HG02870 (cell line): ENCODE measurements around the gene TECPR2.

Source experiments
- ATAC-seq: cut with Tn5 transposase; IDR thresholded peaks from one replicate; pipeline ENCODE4 v1.9.1; 2021; ENCODE audit warnings: mild to moderate bottlenecking, moderate library complexity; ENCODE audit not compliant: unreplicated experiment

The TECPR2 gene

DNA sequence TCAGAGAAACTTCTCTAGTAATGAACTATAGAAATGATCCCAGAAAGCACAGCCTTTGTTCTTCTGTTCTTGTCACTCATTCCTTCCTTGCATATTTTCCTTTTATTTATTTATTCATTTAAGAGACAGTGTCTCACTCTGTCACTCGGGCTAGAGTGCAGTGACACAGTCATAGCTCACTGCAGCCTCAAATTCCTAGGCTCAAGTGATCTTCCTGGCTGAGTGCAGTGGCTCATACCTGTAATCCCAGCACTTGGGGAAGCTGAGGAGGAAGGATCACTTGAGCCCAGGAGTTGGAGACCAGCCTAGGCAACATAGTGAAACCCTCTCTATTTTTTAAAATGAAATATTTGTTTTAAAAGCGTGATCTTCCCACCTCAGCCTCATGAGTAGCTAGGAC lies 11.5 kb downstream of the TECPR2 start:
- ATAC-seq: no peak

DNA sequence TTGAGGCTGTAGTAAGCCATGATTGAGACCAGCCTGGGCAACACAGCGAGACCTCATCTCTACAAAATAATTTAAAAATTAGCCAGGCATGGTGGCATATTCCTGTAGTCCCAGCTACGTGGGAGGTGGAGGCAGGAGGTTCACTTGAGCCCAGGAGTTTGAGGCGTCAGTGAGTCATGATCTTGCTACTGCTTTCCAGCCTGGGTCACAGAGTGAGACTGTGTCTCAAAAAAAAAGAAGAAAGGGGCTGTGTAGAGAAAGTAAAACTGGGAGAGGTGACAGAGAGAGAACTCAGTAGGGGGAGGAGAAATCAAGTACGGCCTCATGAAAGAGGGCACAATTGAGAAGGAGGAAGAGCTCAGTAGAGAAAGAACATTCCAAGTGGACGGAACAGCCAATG lies 12.4 kb downstream of the TECPR2 start:
- ATAC-seq: no peak

DNA sequence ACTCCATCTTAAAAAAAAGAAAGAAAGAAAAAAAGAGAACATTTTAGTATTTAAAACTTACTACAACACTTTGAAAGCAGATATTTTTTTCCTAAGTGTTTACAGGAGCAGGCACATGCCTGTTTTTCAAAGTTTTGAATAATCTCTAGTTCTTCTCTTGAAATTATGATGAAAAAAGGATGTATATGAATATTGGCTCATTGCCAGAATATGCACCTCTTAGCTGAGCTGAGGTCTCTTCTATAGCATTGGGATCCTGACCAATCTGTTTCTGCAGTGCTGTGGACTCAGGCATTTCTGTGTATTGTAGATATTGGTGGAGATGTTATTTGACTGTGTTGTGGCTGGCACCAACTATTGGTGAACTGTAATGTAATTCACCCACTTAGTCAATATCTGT lies 15.0 kb downstream of the TECPR2 start:
- no peak for ATAC-seq

DNA sequence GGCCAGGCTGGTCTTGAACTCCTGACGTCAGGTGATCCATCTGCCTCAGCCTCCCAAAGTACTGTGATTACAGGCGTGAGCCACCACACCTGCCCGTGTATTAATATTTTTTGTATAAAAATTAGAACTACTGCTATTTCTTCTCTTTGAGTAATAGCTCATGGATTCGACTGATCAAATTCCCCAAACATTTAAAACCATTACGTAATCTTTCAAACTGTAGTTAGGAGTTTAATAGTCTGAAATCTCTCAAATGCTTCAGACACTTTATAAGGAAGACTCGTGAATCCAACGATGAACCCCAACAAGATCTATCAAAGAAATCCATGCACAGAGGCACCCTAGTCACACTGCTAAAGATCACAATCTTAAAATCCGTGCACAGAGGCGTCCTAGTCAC lies 16.1 kb downstream of the TECPR2 start:
- ATAC-seq: no peak

DNA sequence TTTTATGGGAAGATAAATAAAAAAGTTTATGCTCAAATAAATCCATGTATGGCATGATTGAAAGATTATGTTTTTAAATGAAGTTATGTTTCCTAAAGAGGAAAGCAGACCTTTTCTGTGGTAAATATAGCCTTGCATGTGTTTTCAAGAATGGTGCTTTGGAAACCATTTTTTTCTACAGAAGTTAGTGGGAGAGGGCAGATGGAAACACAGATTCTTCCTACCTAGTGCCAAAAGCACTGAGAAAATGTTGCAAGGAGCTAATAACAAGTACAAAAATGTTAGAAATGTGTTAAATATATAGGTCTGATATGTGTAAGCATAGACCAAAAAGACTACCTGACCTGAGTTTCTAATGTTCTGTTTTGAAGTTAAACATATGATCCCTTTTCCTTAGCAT lies 24.3 kb downstream of the TECPR2 start:
- ATAC-seq: no peak

DNA sequence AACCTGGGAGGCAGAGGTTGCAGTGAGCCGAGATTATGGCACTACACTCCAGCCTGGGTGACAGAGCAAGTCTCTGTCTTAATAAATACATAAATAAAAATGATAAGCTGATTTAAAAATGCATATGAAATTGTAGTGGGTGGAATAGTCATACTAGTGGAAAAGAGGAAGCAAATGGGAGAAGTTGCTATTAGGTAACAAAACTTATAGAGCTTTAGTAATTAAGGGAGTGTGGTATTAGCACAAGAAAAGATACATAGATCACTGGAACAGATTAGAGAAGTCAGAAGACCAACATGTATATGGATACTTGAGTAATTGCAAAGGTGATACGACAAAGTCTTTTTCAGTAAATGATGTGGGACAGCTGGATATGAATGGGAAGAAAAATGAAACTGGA lies 26.5 kb downstream of the TECPR2 start:
- no peak for ATAC-seq

DNA sequence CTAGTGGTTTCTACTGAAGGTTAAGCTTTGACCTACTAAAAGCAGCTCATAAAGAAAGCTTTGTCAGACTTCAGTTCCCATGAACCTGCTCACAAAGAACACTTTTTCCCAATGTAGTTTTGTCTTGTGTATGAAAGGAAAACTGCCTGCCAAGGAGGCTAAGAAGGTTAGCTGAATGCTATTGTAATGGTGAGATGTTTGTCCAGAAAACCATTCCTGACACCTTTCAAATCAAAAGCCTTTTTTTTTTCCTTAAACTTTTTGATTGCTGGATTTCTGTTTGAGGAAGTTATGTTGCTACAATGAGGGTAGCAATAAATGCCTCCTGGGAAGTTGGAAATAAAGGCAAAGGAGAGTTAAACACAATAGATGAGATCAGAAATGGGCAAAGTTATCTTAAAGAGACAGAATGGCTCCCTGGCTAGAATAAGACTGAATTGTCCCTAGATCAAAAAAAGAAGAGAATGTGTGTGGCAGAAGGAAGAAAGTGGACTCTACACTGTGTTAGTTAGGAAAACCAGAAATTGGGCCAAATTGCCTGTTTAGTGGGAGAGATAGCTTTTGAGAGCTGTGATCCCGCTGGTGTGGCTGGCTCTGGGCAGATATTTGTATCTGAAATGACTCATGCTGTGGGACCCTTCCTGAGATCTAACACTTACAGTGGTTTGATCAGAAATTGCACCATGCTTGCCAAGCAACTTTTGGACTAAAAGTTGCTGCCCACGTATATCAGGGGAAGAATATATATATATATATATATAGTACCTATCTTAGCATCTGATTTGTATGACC lies 27.5 kb downstream of the TECPR2 start:
- ATAC-seq: no peak

DNA sequence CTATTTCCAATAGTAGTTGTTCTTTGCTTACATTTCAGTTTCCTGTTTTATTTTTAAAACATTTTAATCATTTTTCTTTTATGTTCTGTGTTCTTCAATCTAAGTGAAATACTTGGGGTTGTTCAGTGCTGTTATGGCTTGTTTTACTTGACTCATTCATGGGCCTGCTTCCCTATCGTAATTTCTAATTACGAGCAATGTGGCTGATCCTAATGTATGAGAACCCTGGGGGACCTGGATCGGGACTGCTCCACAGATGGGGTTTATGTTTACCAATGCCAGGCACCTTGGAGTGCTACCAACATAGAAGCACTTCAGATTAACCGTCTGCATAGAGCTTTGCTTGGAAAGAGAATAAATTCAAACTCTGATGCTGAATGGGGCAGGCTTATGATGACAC lies 29.8 kb downstream of the TECPR2 start:
- ATAC-seq: no peak

DNA sequence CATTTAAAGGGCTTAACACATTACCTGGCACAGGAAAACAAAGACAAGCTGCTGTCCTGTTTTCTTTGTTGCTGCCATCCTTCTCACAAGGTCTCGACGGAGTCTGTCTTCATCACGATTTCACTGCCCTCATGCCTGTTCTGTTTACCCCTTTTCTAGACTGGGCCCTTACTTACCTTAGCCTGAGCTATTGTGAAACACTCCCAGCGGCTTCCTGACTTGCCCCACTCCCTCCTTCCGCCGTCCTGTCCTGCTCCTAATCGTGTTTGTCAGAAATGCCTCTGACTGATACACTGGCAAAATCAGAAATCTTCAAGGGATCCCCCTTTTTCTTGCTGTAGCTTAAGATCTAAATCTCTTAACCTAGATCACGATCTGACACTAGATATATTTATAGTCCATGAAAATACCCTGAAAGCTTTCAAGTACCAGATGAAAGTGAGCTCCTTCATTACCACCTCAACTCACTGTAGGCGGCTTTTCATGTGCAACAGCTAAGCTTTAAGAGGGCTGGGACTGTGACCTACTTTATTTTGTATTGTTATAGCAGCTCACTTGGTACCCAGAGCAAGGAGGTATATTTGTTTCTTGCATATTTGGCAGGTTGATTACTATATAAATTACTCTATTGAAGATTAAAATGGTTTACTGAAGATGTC lies 32.1 kb downstream of the TECPR2 start:
- no peak for ATAC-seq

DNA sequence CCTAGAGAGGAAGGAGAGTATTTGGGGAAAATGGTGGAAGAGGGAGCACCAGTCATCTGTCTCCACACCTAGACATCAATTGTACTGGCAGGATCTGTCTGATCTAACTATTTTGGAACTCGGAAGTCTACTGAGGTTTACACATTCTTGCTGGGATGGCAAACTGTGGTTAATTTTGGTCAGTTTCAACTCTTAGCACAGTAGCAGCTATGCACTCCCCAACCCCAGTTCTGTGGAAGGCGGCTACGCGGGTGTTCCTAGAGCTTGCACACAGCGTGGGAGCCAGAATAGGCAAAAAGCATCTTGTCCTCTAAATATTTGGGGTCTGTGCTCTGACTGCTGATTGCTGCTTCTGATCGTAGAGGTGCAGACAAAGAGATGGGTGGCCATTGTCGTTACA lies 33.8 kb downstream of the TECPR2 start:
- no peak for ATAC-seq

DNA sequence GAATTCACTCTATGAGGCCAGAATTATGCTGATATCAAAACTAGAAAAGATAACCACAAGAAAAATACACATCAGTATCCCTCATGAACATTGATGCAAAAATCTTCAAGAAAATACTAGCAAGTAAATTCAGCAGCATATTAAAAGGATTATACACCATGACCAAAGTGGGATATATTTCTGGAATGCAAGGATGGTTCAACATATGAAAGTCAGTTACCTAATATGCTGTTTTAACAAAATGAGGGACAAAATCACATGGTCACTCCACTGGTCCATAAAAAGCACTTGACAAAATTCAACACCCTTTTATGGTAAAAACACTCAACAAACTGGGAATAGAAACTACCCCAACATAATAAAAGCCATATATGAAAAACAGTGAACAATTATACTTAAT lies 40.3 kb downstream of the TECPR2 start:
- ATAC-seq: no peak

DNA sequence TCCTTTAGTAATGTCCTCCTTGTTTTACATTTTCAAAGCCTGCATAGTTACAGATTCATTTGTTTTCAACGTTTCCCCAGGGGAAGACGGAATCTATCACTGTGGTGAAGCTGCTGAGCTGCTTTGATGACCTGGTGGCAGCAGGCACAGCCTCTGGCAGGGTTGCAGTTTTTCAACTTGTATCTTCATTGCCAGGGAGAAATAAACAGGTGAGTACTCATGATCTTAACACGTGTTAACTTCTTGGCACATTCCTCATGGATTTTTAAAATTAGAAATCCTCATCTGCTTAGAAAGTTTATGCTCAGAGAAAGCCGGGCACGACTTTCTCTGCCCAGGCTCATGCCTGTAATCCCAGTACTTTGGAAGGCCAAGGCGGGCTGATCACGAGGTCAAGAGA lies 44.5 kb downstream of the TECPR2 start:
- ATAC-seq: no peak

DNA sequence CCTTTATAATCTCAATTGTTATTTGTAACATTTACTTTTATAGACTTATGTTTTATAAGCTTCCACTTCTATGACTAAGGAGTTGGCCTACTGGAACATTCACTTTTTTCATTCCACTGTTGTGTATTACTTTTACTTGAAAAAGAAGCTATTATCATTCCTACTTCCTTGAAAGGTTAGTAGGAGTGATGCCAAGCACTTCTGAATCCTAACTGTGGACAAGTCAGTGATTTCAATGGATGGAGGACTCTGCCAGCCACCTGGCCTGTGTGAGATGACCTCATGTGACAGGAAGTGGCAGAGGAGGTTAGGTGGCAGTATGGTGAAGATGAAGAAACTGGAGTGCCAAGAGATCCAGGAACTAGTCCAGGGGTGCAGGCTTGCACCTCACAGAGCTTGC lies 46.0 kb downstream of the TECPR2 start:
- ATAC-seq: no peak

DNA sequence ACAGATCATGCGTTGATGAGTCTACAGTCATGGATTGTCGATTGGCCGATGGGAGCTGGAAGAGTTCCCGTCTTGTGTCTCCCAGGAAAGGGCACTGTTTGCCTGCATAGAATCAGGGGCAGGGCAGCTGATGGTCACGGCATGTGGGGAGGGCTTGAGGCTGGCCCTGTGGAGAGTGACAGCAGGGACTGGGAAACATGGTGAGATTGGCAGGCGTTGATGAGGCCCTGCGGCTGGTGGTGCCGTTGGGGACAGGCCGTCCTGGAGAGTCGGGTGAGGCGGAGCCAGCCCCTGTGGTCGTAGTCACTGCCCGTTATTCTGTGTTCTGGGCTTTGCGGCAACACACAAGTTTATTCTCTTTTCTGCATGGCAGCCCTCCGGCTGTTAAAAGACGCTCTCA lies 52.9 kb downstream of the TECPR2 start:
- no peak for ATAC-seq

DNA sequence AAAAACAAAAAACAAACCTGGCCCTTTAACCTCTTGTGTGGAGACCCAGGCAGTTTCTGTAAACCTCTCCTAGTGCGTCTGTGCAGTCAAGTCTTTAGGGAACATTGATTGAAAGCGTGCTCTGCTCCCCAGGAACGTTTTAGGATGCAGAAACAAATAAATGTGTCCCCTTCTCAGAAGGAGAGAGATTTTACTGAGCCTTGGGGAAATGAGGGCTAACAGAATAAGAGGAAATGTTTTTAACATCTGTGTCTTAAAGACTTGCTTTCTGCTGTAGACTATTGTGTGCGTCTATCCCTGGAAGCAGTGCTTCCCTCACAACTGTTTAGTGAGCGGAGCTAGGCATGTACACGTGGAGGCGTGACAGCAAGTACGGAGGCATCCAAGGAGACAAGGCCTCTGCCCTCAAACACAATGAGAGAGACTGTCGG lies 54.3 kb downstream of the TECPR2 start:
- ATAC-seq: no peak

DNA sequence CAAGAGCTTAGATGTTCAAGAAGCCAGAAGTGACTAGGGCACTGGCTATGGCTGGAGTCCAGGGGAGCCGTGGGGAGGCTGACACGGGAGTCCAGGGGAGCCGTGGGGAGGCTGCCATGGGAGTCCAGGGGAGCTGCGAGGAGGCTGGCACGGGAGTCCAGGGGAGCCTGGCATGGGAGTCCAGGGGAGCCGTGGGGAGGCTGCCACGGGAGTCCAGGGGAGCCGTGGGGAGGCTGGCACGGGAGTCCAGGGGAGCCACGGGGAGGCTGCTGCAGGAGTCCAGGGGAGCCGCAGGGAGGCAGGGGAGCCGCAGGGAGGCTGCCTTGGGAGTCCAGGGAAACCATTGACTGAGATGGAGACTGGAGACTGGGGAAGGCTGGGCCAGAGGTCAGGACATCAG lies 54.9 kb downstream of the TECPR2 start:
- ATAC-seq: no peak

DNA sequence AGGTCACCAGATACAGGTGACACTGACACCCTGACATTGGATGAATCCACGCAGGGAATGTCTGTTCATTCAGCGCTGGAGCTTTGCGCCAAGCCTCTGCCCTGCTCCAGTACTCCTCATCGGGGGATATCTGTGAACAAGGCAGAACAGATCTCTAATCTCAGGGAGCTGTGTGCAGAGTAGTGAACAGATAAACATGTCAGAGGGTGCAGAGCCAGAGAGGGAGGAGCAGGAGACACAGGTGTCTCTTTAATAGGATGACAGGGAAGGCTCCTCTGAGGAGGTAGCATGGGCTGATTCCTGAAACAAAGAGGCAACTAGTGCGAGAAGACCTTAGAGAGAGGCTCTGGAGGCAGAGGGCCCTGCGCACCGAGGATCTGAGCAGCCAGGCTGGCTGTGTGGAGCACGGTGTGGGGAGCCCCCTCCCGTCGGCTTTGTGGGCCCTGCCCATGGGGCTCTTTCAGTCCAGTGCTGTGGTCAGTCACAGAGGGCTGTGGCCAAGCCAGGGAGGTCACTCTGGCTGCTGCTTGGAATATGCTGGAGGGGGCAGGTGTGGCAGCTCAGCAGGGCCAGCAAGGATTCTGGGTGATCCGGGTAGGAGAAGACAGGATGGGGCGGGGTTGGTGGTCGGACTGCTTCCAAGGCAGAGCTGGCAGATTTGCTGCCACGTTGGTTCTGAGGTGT lies 55.6 kb downstream of the TECPR2 start:
- no peak for ATAC-seq

DNA sequence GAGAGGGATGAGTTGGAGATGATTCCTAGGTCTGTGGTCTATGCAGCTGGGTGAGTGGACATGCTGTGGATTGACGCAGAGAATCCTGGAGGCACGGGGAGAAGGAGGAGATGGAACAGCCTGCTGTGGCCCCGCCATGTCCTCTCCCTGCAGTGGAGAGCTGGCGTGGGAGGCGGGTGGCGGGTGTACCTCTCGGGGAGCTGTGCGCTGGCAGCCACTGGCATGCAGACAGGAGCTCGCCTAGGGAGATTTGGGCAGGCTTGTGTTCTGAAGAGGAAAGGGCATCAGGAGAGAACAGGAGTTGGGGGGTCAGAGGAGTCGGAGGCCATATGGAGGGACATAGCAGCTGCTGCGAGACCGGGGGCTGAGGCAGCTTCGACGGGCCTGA lies 56.1 kb downstream of the TECPR2 start:
- ATAC-seq: no peak

DNA sequence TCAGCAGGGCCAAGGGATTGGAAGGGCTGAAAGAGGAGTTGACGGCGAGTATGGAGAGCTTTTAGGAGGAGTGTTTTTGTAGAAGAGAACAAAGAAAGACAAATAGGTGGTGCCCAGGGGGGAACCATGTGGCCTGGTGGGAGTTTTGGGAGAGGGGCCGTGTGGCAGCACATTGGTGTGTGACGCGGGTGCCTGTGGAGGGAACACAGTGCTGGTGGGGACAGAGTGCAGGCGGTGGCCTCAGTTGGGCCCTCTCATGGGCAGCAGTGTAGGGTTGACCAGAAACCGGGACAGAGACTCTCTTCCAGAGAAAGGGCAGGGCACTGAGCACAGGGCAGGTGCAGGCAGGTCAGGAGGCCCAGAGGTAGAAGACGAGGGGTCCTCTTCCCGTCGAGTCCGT lies 56.5 kb downstream of the TECPR2 start:
- no peak for ATAC-seq

DNA sequence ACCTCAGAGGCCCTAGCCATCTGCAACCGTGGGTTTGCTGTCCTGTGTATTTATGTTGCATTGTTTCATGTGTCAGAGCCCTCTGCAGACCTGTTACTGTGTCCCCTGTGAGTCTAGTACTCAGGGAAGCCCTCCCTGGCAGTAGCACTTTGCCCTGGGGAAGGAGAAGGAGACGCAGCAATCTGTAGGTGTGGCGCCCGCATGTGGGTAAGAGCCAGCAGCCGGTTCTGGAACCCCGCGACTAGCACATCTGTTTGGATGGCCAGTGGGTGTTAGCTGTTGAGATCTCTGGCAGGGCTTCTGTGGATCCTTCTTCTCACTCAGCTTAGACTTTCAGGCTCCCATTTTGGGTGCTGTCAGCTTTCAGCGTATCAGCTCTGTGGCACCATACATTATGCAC lies 57.0 kb downstream of the TECPR2 start:
- no peak for ATAC-seq

DNA sequence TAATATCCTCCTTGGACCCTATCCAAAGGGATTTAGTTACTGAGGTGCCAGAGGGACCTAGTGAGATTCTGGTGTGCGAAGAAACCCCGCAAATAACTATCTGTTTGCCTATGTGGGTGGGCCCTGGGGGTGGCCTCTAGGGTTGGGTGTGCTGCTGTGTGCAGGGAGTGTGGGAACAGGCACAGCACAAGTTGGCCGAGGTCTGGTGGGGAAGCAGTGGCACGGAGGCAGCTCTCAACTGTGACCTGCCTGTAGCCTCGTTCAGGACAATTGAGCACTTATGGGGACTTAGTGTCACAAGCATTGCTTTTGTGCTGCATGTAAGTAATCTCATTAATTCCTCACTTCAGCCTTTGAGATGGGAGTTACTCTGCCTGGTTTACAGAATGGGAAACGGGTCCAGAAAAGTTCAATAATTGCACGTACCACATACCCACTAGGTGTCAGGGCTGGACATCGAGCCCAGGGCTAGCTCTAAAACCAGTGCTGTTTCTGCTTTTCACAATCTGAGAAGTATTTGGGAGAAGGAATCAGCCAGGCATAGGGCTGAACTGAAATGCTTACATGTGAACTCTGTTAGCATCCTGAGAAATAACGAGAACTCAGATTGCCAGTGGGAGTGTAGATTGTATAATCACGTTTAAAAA lies 58.8 kb downstream of the TECPR2 start:
- ATAC-seq: no peak

DNA sequence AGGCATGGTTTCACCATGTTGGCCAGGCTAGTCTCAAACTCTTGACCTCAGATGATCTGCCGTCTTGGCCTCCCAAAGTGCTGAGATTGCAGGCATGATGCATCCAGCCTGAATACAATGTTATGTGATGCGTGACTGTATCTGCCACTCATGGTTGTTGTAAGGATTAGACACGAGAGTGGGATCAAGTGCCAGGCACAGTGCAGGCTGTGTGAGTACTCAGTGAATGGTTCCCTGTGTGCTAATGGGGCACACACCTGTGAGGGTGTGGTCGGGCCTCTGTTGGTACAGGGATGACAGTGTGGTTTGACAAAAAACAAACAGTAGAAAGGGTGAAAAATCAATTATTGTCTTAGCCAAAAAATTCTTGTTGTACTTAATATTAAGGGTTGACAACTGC lies 61.8 kb downstream of the TECPR2 start:
- ATAC-seq: no peak
